ENCODE results near the gene SH3BP4.

The SH3BP4 gene

DNA sequence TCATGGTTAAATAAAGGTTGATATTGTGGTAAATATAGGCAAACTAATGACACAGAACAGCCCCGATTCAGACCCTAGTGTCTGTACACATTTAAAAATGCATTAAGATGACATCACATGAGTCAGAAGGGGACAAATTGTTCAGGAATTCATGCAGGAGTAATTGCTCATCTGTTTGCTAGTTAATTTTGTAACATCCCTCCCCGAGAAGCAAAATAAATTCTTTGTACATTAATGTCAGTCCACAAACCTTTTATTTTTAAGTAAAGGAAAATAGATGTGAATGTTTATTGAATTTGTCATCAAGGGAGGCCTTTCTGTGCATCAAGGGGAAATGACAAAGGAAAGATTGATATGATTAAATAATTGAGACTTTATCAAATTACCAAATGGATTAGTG lies 69.9 kb downstream of the SH3BP4 start:
- peak; percentile 96 for DNase-seq

DNA sequence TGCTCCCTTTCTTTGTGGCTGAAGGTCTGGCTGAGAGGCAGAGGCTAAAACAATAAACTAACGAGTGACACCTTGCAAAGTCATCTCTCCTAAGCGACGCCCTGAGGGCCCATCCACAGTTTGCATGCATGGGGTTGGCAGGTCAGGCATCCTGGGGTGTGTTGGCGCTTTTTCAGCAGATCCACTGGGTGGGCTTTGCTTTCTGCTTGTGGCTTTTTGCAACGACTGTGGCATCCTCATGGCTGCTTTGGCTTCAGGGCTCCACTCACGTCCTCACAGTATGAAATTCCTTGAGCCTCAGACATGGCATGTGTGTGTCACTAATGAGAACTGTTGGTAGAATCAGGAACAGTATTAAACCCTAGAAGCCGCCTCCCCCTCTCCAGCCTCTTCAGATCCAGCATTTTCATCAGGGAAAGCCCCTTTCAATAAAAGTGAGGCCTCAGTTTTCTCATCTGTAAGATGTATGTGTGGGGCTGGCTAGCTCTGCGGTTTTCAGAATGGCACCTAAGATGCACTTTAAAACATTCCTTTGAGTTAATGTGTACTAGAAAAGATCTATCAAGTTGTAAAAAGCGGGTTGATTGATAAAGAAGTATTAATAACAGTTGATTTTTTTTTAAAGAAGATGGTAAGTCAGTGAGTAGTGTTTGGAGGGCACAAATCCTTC lies 72.5 kb downstream of the SH3BP4 start:
- DNase-seq = peak; percentile 85

DNA sequence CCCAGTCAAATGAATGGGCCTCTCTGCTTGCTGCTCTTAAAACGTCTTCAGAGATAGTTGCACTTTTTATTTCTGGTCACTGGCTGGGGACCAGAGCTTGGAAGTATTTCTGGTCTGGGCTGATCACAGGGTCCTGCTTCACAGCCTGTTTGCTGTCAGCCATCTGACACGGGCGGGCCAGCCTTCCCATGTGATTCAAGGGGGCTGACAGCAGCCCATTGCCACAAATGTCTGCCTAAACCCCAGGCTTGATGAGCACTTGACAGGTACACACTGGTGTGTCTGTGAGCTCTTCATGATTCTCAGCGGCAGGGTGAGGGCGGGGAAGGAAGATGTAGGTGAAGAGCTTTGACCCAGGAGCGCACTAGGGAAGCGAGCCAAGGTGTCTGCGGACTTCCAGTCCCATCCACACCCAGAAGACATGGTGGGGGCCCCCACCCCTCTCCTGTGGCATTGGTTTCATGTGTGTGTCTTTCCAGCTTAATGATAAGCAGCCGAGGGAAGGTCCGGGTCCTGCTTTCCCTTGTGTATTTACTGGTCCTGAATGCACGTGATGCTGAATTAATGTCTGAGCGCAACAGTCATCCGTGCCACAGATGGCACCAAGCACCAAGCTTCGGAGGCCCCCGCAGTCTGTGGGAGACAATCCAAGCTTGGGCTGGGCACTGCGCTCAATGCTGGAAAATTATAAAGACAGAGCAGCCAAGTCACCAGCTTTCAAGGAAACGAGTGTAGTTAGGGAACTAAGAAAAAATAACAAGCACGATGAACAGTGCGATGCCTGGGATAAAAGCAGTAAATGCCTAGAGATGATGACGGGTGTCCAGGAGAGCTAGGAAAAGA lies 73.3 kb downstream of the SH3BP4 start:
- DNase-seq = no peak

DNA sequence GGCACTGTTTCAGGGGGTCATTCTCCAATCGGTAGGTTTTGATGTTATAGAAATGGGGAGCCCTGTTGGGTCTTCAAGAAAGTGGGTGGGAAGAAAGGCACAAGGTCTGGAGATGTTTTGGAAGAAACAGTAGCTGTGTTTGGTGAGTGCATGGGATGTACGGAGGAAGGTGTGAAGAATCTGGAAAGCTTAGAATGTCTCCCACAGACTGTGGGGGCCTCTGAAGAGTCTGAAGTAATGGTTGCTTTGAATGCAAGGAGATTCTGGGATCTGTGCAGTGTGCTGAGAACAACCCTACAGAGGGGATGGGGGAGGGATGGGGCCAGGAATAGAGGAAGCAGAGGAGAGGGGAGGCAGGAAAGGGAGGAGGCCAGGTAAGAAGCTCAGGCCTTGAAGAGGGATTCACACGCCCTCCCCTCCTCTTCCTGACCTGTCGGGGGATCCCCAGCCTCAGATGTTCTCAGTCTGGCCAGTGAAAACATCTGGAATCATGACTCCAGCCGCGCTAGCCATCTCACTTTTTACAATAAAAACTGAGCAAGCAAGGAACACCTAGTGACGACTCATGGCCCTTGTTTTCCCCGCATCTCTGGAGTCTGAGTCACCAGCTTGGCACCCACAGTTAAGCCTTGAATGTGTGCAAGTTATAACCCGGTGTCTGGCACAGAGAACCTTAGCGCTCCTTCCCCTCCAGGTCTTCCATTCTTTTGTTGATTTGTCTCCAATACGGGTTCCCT lies 74.2 kb downstream of the SH3BP4 start:
- DNase-seq = peak; percentile 83

DNA sequence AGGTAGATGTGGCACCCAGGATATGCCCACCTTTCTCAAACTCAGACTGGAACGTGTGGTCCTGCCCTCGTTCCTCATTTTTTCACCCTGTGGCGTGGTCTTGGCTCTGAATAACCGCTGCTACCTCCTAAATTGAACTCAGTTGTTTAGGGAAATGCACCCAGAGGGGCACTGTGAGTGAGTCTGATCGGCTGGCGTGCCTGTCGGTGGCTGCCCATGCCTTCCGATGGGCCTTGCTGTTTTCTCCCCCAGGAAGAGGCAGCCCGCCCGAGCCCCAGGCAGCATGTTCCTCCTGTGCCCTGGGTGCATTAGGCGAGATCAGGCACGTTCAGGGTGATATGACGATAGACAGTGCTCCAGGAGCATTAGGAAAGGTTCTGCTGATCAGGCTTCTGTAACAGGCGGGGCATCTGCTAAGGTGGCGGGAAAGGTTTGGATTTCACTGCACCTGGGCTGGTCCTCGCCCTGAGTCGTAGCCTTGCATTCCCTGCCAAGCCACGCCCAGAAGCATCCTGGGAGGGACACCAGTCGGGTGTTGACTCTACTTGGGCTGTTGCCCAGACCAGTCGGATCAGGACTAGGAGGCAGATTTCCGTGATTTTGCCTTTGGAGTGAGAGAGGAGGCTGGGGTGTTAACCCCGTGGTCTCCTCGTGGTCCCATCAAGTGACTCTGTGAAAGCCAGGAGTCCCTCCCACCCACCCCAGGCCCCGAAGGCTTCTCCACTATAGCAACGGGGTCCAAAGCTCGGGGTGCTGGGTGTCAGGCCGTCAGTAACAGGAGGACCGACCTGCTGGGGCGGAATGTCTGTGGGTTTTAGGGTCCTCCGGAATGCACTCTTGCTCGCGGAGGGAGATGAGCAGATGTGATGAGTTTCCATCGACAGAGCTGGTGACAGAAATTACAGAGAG lies 75.1 kb downstream of the SH3BP4 start:
- DNase-seq = peak; percentile 68

DNA sequence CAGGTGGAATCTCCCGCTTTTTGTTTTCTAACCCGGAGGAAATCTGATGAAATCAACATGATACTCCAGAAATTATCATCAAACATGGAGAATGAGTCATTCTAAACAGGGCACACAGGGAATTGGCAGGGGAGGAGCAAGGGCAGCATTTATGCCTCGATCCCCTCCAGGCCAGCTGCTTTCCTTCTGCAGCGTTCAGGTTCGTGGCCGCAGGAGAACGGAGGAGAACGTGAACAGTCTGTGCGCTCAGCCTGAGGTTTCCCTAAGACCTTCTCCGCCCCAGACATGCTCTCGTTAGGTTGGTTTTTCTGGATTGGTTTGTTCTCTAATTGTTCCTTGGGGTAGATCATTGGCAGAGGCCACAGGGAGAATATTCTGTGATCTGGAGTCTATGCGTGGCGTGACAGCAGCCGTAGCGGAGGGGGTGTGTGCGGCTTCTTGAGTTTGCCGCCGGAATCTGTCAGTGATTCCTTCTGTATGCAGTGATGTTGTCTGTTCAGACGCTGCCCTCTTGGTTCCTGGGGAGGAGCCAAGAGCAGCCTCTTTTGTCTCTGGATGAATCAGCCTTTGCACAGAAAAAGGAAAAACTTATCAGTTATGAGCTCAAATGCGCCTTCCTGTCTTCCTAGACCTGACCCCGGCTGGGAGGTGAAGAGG lies 75.9 kb downstream of the SH3BP4 start:
- peak; percentile 69 for DNase-seq

DNA sequence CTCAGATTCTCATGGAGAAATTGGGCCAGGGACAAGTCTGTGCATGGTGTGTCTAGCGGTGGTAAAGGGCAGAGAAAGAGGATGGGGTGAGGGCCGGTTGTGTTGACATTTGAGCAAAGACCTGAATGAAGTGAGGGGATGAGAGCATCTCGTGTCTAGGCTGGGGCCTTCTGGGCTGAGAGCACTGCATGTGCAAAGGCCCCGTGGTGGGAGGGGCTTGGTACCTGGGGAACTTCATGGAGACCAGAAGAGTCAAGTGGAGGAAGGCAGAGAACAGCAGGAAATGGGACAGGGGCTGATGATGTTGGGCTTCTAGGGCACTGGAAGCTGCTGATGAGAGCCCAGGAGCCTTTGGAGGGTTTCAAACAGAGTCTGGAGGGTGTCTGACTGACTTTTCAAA lies 76.8 kb downstream of the SH3BP4 start:
- DNase-seq = no peak

DNA sequence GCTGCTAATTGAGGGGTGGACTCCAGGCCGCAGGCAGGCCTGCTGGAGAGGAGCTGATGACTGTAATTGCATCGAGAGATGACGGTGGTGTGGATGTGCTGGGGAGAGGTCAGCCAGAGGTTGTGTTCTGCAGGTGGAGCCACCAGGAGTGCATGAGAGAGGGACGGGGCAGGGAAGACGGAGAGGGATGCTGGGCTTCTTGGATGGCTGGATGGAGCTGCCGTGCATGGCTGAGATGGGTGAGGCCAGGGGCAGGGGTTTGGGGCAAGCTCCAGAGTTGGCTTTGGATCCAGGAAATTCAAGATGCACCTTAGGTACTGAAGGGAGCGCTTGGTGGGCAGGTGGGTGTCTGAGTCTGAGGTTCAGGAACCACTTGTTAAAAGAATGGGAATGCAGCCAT lies 77.2 kb downstream of the SH3BP4 start:
- DNase-seq = no peak

DNA sequence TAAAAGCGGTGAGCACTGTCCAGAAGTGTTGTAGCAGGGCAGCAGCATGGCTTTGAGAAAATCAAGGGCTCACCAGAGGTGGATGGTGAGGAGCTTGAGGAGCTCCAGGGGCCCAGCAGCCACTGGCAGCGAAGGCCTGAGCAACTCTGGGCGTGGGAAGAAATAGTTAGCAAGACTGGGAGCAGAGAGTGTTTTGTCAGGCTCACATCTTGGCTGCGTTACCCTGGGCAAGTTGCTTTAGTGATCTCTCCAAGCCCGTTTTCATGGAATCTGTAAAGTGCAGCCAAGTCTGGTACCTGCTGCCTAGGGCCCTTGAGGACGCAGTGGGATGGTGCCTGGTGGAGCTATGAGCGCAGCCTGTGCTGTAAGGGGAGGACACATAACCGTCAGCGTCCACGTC lies 78.3 kb downstream of the SH3BP4 start:
- no peak for DNase-seq

DNA sequence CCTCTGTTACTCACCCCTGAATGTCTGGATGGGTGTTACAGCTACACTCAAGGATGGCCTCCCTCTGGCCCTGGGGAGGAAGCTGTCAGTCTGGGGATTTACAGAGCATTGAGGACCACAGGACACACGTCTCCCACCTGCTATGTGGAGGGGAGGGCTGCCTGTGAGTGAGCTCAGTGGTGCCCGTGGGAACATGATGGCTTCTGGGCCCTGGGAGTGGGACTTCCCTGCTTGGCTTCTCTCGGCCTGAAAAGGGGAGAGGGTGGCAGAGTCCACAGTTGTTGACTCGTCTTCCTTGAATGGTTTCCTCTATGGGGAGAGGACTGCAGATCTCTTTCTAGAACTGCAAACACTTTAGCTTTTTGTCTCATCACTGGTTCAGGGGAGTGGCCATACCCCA lies 79.1 kb downstream of the SH3BP4 start:
- DNase-seq = no peak

DNA sequence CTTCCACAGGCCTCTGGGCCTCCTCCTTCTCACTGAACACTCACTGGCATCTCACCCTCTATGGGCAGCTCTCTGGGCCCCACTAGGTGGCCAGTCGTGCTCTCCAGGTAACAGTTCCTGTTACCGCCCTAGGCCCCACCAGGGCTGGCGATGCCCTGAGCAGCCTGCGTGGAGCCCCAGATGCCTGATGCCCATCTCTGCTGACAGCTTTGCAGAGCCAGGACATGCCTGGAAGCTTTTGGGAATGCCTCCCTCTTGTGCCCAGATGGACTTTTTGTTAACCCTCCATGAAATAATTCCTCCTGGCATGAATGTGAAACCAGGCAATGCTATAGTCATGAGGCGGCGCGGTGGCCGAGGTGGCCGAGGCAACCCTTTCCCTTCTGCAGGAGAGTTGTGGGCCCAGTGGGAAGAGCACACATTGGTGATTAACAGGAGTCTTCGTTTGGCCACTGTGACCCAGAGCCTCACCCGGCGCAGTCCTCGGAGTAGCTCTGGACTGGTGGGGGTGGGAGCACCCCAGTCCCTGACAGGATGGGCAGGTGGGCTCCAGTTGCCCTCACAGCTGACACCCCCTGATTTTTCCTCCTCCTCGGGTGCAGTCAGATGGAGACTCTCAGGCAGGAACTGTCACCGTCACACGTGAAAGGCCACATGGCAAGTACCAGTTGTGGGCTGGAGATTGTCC lies 80.0 kb downstream of the SH3BP4 start:
- no peak for DNase-seq

DNA sequence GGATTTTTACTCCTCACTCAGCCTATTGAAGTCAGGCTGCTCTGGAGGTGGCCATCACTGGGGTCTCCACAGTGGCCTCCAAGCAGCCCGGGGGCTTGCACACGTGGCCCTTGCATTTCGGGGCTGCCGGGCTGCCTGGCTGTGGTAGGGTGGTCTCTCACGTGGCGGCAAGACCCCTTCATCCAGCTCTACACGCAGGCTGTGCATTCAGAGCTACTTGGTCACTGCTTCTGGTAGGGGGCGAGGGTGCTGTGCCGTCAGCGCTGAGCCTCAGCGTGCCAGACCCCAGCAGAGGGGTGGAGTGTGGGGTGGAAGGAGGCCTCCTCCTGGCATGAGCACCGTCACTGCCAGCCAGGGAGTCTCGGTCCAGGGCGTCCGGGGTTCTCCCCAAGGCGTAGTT lies 80.6 kb downstream of the SH3BP4 start:
- DNase-seq = no peak

DNA sequence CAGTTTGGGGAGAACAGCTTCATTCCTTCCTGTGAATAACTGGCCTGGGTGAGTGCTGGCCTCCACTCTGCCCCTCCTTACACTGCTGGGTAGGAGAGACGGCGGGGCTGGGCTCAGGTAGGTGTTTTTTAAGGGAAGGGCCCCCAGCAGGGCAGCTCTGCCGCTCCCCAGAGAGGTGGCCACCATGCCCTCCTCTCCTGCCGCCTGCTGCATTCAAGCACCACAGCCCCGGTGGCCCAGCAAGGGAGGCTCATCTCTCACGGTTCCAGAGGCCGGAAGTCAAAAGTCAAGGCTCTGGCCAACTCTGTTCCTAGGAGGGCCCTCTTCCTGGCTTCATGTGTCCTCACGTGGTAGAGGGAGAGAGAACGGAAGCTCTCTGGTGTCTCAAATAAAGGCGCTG lies 81.1 kb downstream of the SH3BP4 start:
- no peak for DNase-seq

DNA sequence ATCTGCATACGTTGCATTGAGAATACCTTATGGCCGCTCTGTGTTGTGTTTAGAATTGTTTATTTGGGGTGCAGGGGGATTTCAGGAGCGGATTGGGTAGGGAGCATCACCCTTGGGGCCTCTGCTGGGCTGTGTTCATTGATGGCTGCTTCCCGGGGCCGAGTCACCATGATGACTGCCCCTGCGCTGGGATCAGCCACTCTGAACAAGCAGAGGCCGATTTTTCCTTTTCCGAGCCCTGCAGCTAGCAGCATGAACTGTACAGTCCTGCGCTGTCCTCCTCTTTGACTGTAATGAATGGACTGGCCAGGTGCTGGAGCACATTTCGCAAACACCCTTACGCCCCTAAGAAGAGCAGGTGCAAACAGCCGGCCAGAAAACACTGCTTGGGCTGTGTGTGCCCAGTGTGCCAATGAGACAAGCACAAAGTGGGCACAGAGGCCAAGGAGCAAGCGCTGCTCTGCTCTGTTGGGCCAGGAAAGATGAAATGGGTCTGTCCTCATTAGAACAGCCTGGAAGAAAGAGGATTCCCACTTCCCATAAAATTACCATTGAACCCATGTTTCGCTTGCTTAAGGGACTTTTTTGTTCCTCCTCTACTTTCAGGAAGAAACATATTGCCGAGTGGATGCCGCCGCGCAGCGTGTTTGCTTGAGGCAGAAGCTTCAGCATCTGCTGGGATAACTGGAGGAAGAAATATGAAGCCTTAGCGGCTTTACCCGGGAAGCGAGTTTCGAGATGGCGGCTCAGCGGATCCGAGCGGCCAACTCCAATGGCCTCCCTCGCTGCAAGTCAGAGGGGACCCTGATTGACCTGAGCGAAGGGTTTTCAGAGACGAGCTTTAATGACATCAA lies 82.7 kb downstream of the SH3BP4 start:
- DNase-seq = no peak

DNA sequence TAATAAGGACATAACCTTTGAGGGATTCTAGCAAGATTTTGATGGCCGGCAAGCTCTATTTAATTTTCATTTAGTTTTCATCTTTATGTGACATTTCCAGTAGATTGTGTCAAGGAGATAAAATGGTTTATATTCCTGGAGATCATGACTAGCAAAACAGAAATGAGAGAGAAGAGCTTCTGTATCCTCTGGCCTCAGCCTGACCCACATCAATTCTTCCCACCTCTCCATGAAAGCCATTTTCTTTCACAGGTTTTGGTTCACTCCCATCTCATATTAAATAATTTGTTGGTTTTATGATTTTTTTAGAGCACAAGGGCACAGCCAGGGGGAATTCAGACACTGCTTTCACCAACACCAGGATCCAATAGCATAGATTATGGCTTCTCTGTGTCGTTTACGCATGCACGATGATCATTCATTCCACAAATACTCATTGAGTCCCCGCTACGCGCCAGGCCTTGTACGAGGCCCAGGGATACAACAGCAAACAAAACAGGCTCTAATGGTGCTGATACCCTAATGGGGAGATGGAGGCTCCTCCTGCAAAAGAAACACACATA lies 85.9 kb downstream of the SH3BP4 start:
- DNase-seq = no peak

DNA sequence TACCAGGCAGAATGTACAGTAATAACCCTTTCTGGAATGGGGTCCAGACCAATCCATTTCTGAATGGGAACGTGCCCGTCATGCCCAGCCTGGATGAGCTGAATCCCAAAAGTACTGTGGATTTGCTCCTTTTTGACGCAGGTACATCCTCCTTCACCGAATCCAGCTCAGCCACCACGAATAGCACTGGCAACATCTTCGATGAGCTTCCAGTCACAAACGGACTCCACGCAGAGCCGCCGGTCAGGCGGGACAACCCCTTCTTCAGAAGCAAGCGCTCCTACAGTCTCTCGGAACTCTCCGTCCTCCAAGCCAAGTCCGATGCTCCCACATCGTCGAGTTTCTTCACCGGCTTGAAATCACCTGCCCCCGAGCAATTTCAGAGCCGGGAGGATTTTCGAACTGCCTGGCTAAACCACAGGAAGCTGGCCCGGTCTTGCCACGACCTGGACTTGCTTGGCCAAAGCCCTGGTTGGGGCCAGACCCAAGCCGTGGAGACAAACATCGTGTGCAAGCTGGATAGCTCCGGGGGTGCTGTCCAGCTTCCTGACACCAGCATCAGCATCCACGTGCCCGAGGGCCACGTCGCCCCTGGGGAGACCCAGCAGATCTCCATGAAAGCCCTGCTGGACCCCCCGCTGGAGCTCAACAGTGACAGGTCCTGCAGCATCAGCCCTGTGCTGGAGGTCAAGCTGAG lies 89.6 kb downstream of the SH3BP4 start:
- DNase-seq = no peak

DNA sequence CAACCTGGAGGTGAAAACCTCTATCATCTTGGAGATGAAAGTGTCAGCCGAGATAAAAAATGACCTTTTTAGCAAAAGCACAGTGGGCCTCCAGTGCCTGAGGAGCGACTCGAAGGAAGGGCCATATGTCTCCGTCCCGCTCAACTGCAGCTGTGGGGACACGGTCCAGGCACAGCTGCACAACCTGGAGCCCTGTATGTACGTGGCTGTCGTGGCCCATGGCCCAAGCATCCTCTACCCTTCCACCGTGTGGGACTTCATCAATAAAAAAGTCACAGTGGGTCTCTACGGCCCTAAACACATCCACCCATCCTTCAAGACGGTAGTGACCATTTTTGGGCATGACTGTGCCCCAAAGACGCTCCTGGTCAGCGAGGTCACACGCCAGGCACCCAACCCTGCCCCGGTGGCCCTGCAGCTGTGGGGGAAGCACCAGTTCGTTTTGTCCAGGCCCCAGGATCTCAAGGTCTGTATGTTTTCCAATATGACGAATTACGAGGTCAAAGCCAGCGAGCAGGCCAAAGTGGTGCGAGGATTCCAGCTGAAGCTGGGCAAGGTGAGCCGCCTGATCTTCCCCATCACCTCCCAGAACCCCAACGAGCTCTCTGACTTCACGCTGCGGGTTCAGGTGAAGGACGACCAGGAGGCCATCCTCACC lies 90.2 kb downstream of the SH3BP4 start:
- no peak for DNase-seq

DNA sequence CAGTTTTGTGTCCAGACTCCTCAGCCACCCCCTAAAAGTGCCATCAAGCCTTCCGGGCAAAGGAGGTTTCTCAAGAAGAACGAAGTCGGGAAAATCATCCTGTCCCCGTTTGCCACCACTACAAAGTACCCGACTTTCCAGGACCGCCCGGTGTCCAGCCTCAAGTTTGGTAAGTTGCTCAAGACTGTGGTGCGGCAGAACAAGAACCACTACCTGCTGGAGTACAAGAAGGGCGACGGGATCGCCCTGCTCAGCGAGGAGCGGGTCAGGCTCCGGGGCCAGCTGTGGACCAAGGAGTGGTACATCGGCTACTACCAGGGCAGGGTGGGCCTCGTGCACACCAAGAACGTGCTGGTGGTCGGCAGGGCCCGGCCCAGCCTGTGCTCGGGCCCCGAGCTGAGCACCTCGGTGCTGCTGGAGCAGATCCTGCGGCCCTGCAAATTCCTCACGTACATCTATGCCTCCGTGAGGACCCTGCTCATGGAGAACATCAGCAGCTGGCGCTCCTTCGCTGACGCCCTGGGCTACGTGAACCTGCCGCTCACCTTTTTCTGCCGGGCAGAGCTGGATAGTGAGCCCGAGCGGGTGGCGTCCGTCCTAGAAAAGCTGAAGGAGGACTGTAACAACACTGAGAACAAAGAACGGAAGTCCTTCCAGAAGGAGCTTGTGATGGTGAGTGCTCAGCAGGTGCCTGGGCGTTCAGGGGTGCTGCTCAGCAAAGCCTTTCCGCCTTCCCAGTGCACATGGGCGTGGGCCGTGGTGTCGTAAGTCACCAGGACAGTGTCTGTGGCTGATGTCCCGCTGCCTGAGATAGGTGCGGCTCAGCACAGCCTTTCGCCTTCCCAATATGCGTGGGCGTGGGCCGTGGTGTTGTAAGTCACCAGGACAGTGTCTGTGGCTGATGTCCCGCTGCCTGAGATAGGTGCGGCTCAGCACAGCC lies 91.0 kb downstream of the SH3BP4 start:
- DNase-seq = no peak

All from fibroblast of skin of right quadriceps (primary cell).